ENCODE results near the gene RSPO3.
A peak's percentile ranks its signal among the peaks of the same experiment; 100 is the strongest.

RSPO3 gene

DNA sequence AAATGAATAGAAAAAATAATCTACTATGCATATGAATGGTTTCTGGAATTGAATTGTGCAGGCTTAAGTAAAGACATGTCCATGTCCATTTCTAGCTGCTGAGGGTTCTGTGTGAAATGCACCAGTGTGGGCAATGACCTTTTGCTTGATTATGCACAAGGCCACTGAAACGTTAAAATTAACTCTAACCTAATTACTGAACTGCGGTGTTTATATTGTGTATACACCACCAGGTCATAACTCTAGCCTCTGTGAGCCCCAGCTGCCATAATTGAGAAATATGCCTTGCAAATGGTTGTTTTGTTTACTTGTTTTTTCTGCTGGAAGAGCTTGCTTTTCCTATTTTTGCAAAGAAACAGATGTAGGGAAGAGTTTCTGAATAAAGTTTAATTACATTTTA, 46.1 kb downstream of the RSPO3 start:
- DNase-seq = no peak

DNA sequence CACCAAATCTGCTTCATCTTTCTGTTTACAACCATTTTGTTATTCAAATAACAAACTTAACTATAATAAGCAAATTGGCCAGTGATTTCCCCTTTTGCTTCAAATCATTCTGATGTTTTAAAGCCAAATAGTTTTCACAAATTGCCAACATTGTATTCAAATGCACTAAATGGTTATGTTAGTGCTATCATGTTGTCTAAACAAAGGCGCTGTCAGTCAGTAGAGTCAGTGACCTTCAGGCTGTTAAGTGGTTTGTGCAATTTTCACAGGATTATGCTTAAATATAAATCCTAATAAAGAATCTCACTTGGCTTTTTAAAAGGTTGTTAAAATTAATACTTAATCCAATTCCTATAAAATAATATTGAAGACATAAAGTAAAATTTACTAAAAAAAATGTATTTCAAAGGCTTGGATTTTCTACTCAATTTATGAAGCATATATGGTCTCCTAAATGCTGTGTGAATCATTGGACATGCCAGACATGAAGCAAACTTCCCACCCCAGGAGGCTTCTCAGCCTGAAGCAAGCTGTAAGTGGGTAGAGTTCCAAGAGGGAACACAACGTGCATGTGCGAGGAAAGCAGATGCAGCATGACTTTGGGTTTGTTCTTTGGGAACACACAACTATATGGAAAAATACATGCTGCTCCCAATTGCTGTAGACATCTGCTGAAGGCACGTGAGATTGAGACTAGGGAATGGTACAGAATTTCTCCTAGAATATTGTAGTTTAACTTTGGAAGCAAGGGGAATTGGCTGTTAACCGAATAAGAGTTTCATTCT, 54.9 kb downstream of the RSPO3 start:
- no peak for DNase-seq

DNA sequence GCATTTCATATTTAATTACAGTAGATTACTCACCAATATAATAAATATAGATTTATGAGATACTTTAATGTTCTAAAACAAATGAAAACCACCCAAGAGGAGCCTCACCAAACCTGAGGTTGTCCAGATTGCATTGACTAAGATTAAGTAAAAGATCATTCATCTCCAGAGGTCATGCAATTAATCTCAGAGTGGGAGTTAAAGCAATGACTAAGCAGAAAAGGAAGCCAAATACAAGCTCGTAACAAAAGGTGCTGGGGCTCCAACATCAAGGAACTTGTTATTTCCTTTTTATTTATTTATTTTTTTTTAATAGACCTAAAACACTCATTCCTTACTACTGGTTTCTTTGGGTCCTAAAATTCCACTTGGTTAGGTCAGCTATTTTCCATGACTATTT, 57.7 kb downstream of the RSPO3 start:
- no peak for DNase-seq

DNA sequence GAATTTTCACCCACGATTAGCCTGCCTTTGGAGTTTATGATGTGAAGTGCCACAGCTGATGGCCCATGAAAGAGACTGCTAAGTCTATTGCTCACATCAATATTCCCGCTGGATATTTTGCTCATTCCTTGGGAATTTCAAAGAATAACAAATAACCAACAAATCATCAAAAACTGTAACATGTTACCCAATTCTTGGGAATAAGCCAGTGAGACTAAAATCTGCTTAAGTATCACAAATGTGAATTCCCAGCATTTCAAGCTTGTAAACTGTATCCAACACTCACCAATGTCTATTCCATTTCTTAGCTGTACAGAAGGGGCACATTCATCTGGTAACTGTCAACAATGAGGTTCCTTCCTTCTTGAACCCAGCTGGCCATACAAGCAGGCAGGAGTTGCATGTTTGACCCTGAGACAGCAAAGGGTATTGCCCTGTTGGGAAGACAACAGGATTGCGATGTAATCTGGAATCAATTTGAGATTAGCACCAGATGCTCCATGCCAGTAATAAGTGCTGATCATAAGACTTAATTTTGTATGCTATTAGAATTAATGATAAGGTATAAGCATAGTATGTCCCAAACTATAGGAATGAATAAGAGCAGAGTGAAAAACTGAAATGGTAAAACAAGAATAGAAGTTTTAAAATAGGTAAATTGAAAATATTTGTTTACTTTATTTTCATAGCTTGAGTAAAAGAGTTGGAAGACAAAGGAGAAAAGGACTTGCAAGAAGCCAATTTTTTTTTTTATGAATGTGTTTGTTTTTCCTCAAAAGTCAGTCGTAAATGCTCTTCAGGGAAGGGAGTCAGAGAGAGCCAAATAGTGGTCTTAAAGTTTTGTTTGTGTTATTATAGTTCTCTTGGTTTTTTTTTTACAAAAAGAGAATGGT, 58.8 kb downstream of the RSPO3 start:
- DNase-seq = no peak

DNA sequence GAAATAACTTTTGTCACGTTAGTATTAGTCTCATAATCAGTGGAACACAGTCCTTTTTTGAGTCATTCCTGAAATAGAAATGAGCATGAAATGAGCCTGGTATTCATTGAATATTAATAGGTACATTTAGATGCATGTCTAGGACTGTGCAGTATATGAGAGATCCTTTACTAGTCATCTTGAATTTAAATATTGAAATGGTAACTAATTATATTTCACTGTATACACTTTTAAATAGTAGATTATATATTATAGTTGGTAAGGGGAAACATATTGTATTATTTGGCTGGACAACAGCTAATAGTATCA, 59.4 kb downstream of the RSPO3 start:
- DNase-seq = no peak

DNA sequence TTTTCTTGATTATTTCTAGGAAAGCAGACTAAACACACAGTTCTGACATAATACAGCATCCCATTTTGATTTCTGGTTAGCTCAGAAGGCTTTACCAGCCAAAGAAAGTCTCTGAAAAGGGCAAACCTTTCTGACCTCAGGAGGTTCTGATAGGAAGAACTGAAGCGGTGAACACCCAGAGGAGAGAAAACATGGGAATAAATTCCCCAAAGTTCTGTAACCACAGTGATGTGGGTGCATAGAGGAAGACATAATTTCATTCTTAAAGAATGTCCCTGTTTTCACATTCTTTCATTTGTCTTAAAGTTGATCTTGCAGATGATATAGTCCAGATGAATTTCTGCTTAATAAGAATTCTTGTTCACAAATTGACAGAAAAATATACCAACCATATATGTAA, 60.3 kb downstream of the RSPO3 start:
- no peak for DNase-seq

DNA sequence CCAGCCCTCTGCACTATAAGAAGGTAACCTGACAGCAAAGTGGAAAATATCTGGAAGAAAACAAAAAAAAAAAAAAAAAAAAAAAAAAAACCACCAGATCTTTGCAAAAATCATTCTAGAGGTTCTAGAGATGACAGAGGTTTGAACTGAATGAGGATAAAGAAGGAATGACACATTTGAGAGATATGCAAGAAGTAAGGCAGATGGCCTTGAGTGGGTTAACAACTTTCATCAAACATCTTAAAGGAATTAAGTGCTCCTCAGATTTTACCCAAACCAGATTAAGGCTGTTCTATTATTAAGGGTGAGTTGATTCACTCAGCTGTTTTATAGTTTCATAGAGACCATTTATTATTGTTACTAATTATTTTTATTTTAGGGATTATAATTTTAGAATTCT, 62.0 kb downstream of the RSPO3 start:
- no peak for DNase-seq

DNA sequence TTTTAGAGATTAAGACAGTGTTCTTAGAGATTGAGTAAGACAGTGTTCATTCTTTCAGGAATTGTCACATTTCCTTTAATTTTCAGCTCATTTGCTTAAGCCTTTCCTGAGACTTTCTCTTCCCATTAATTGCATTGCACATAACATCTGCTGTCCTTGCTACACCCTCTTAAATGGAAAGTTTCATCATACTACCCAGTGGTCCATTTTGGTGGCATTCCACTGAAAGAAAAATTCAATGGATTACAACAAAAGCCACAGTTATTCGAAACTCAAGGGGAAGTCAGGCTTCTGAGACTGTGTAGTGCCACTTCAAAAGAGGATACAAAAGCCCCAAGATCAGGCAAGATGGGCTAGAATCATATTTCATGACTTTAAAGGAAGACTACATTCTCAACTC, 64.0 kb downstream of the RSPO3 start:
- DNase-seq = no peak

DNA sequence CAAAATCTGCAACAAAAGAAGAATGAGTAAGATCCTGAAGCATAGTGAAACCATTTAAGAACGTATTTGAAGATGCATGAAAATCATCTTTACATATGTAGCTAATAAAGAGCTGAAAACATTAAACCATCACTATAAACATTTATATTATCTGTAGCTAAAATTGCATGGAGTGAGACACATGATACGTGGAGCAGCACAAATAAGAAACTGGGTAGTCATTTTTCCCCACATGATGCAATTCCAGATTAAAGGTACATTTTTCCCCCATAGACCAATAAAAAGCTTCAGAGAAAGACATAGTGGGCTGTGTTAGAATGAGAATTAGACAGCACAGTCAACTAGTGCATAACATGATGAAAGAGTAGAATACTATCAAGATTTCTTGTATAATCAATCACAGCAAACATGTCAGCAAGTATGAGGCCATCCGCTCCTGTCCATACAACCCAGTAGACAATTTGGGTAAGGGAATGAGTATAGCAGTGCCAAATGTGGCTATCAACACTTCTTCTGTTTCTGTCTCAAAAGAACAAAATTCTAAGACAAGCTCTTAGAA, 67.0 kb downstream of the RSPO3 start:
- DNase-seq = no peak

DNA sequence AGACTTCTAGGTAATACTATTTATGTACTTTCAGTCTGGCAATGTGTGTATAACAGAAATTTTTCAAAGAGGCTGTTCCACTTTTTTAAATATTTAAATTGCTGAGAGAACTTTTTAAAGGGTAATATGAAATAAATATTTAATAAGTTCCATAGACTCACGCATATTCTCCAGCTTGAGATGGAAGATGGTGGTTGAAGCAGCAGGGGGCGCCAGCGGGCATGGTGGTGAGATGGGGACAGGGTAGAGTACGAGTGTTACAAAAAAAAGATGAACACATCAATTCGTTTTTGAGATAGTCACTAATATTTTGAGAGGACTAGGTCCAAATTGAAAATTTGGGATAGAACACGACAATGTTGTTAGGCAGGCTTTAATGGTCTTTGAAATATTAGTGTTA, 68.4 kb downstream of the RSPO3 start:
- DNase-seq = peak; percentile 89

DNA sequence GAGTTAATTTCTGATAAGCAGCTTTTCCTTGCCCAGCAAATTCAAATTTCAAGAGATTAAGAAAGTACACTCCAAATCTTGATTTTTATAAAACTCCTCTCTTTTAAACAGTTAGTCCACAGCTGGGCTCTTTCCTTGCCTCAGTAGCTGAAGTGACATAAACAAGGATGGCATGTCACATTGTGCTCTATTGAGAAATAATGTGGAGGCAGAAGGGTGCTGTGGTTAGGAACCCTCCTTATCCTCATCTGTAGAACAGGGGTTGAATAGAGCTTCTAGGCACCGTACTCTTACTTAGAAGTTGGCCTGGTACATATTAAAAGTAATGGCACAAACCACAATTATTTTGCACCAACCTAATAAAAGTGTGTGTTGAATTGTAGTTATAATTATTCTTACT, 70.3 kb downstream of the RSPO3 start:
- no peak for DNase-seq

DNA sequence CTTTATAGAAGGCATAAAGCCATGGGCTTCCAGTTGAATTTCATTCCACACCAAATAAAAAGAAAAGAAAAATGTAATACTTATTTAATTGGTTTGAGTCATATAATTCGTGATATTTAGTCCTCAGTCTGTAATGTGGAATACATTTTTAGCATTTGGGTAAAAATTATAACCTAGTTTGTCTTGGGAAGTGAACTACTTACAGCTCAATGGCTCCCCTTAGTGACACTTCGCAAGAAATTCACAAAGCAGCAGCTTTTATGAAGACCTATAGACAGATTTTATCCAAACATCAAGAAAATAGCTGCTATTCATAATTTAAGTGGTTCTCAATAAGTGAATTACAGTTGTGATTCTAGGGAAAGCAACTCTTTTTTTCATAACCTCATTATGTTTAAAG, 72.1 kb downstream of the RSPO3 start:
- DNase-seq = no peak

DNA sequence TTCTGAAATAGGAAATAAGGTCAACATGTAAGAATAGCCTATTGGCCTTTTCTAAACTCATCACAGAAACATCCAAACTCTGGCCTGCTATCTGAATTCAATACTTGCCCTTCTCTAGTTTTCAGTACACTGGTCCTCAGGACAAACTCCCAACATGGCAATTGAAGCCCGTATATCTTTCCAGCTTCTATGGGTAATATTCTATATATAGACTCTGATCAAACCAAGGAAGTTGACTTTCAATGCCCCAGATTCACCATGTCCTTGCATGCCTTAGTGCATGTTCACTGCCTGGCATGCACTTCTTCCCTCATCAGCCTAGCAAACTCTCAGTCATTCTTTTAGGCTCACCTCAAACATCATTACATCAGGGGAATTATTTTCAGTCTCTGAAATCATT, 73.2 kb downstream of the RSPO3 start:
- DNase-seq = no peak

DNA sequence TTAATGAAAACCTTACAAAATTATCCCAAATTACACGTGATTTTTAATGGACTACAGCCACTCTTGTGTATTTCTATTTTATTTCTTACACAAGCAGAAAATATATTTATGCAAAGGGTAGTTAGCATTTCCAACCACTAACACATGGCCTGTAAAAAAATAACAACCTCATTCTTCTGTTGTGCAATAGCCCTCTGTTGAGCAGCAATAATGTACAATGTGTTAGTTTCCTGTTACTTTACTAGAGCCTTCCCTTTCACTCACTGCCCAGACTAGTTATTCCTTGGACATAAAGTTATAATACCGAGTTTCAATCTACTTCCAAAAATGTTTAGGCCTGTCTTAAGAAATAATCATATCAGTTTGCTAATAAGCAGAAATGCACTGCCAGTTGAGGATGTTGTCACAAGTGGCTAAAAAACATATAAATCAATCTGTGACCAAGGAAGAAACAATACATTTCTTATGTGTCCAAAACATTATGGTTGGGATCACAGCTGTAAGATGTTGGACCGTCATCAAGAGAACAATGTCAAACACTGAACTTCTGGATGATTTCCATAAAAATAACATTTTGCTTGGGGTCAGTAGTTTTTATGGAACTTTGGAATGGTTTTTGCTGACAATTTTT, 74.6 kb downstream of the RSPO3 start:
- DNase-seq = no peak

DNA sequence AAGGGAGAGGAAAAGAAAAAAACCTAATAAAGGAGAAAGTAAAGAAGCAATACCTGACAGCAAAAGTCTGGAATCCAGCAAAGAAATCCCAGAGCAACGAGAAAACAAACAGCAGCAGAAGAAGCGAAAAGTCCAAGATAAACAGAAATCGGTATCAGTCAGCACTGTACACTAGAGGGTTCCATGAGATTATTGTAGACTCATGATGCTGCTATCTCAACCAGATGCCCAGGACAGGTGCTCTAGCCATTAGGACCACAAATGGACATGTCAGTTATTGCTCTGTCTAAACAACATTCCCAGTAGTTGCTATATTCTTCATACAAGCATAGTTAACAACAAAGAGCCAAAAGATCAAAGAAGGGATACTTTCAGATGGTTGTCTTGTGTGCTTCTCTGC, 77.4 kb downstream of the RSPO3 start:
- DNase-seq = no peak

DNA sequence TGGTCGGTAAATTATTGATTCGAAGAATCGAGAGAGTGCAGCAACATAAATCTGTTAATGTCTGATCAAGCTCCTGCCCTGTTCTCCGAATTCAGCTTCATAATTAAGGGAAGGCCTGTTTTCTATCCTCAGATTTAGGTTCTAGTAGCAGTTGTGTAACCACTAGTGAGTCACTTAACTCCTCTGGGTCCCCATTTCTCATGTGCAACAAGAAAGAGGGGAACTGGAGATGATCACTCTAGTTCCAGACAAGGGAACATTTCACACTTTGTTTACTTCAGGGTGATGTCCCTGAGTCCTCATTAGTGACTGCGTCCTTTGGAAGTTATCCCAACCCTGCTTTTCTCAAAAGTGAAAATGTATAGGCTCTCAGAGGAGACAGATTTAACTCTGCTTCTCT, 80.1 kb downstream of the RSPO3 start:
- DNase-seq = no peak

DNA sequence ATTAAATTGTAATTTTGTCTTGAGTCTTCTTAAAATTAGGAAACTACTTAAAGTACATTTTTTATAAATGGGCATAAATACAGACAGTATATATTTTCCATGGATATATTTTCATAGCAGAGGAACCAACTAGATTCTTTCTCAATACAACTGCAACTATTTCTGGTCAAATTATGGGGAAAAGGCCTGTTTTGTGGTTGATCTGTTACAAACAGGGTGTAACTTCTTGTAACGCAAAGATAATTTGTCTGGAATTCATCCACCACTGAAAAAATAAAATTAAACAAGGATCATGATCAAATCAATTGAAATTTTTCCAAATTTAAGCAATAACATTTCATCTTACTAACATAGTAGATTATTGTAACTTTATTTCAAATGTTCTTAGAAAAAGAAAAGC, 81.0 kb downstream of the RSPO3 start:
- DNase-seq = no peak

DNA sequence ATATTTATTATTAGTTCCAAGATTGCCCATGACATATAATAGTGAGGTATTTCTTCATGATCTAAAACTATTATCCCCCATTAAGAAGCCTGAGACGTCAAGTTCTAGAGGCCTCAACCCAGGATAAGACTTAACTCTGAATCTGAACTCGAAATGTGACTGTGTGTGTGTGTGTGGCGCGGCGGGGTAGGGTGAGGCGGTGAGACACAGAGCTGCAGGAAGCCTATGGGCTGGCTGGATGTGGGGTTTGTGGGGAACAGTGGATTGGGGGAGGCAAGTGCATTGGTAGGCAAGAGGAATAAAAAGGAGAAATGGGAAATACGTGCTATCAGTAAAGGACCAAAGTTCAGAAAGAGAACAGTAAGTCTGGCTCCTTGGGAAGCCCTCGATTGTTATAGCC, 81.6 kb downstream of the RSPO3 start:
- DNase-seq = no peak

DNA sequence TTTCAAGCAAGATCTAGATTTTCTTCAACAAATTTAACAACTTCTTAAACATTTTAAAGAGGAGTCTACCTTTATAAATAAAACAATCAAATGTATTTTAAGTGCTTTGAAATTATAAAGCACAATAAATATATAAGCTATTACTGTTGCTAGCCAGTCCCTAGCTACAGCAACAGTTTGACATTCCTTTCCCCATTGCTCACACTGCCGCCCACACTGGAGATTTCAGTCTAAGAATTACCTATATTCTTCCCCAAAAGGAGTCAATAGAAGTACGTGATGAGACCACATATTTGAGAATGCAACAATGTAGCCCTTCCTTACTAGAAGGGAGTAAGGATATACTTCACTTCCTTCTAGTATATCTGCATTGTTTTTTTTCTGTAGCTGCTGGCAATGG, 82.8 kb downstream of the RSPO3 start:
- no peak for DNase-seq

DNA sequence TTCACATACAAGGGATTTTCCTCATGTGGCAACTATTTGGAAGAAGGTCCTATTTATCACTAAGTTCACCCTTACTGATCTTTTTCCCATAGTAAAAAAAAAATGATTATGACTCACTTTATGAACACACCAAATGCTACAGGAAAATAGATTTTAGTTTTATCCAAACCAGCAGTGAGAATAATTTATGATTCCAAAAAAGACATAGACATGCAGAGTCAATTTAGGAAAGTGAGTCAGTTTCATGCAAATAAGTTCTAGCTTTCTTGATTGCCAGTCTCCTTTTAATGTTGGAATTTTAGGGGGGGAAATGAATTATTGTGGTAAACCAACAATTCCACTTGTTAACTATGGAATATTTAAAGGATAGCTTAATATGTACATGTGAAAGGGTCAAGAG, 84.2 kb downstream of the RSPO3 start:
- no peak for DNase-seq

DNA sequence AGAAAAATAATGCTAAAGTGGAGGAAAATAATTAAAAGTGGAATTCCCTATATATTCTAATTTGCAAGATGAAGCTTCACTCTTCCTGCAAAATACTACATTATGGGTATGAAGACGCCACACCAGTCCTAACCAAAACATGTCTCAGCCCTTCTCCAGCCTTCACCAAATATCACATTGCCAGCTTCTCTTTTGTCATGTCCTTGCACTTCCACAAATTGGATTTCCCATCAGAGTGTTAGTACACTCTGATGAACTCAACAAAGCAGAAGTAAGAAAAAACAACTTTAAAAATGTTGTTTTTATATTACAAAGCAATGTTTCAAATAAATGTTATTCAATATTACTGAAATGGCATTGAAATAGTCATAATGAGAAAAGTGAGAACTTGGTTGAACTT, 85.8 kb downstream of the RSPO3 start:
- DNase-seq = no peak

DNA sequence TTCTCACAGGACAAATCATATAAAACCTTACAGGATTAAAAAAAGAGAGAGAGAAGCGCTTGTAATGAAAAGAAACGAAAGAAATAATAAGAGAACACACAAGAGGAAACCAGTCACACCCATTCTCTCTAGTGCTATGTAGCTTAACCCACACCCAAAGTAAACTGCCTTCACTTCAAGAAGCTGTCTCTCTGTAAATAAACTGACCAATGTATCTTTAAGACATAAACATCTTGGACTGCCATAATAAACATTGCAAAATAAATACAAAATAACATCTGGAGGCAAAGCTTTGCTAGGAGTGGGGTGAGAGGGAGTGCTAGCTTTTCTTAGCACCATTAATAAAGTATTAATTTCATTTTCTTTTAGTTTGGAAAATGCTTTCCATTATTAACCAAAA, 86.6 kb downstream of the RSPO3 start:
- DNase-seq = no peak

DNA sequence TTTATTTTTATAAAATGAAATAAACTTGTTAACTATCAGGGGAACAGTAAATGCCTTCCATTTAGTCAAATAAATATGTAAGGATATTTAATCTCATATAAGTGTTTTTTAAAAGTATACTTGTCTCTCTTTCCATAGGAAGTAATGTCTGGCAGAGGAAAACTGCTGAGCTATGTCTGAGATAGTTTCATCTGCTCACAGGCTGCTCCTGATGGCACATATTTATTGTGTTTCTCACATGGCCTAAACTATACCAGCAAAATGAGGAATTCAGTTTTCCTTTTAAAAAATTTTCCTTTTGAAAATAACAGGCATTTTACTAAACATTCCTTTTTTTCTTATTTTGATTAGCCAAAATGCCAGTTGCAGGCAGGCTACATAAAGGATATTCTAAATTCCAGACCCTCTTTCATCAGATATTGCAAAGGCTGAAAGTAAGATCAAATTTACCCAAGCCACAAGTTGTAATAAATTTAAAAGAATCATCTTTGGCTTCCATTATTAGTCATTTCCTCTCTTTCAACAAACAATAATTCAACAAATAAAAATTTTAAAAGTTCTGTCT, 88.1 kb downstream of the RSPO3 start:
- DNase-seq = no peak
